ENCODE measurements around the gene PLXNA3. TPM values are rescaled to one million over a fixed set of nuclear protein-coding genes. Genes with fewer than 3 reads are reported as not detected.

Gene PLXNA3
- total RNA-seq: 135 and 148 TPM in 2 replicates
- long read RNA-seq, partial matches to known transcripts: 0 of 2 reads
- long read RNA-seq, other reads (novel, unspliced or antisense): 2 of 2 reads

DNA sequence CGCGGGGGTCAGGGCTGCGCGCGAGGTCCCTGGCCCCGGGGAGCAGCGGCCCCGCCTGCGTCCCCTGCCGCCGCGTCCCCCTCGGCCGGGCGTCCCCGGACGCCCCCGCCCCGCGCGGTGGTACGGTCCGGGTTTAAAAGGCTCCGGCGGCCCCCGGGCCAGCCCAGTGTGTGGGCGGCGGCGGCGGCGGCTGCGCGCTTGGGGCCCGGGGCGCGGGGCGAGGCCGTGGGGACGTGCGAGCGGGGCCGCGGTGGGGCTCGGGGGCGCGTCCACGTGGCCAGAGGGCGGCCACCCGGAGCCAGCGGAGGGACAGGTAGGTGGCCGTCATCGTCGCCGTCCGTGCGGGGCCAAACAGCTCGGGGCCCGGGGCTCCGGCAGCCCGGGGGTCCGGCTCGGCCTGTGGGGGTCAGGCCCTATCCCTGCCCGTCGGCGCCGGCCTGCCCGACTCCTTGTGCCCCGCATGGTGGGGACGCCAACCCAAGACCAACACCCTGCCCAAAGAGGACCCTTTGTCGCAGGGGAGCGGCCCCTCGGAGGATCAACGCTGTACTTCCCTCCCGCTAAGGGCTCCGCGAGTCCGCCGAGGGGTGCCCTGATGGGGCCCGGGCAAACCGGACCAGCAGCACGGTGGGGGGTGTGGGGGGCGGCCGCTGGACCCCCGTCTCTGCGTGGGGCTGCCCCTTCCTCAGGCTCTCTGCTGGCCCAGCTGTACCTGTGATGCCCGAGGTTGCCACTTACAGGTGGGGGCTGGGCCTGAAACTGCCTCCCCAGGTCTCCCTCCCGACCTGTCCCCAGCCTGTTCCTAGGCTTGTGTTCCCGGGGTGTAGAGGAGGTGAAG is at the start of gene PLXNA3:
TSS of gene PLXNA3 (plus strand) at position 166 of the 838 bp plus-strand sequence. CDS start 1,903 bp downstream, outside the sequence.
- peak; percentile 51 for DNase-seq (ENCODE audit: low spot score, unreplicated experiment)
- Mint-ChIP-seq H3K9me3 (ENCODE audit: low read depth) (peaks cover 11% of the 10 kb centered on the region), H3K4me1 (ENCODE audit: low read depth) (no peaks in the 10 kb centered on the region), H3K27me3 (no peaks in the 10 kb centered on the region), H3K4me3 (ENCODE audit: low read depth) (peak within 1 kb of the TSS; percentile 83), H3K27ac (peak within 1 kb of the TSS; percentile 95), H3K36me3 (ENCODE audit: insufficient read depth) (peaks cover 14% of the 10 kb centered on the region)
- TF ChIP-seq, protein P1, sequence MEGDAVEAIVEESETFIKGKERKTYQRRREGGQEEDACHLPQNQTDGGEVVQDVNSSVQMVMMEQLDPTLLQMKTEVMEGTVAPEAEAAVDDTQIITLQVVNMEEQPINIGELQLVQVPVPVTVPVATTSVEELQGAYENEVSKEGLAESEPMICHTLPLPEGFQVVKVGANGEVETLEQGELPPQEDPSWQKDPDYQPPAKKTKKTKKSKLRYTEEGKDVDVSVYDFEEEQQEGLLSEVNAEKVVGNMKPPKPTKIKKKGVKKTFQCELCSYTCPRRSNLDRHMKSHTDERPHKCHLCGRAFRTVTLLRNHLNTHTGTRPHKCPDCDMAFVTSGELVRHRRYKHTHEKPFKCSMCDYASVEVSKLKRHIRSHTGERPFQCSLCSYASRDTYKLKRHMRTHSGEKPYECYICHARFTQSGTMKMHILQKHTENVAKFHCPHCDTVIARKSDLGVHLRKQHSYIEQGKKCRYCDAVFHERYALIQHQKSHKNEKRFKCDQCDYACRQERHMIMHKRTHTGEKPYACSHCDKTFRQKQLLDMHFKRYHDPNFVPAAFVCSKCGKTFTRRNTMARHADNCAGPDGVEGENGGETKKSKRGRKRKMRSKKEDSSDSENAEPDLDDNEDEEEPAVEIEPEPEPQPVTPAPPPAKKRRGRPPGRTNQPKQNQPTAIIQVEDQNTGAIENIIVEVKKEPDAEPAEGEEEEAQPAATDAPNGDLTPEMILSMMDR (IDR thresholded peaks at IDR 0.05; ENCODE audit: unreplicated experiment): no peak

DNA sequence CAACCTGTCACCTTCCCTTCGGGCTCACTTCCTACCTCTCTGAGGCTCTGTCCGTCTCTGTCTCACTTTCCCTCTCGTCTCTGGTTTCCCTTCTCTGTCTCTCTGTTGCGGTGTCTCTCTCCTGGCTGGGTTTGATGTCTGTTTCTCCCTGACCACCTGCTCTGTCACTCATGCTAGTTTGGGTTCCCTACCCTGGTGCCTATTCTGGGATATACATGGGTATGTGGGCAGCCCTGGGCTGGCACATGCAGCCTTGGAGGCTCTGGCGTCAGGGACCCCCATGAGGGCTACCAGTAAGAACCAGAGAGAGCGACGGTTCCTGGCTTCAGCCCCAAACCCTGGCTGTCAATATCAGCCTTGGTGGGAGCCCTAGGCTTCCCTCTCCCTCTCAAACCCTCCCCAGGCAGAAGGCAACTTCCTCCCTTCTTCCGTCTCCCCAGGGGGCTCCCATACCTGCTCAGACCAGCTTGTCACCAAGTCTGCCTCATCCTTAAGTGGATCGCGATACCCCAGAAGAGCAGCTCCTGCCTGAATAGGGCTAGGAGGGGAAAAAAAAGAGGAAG is 49.3 kb upstream of the PLXNA3 start:
- H3K27ac Mint-ChIP-seq: no peak overlapping the region
- H3K36me3 Mint-ChIP-seq (ENCODE audit: insufficient read depth): peaks cover 6% of the 10 kb centered on the region
- peaks cover 6% of the 10 kb centered on the region for H3K4me1 Mint-ChIP-seq (ENCODE audit: low read depth)
- H3K27me3 Mint-ChIP-seq: no peaks in the 10 kb centered on the region
- peaks cover 2% of the 10 kb centered on the region for H3K9me3 Mint-ChIP-seq (ENCODE audit: low read depth)
- peak overlapping the region; percentile 35 for H3K4me3 Mint-ChIP-seq (ENCODE audit: low read depth)
- TF ChIP-seq, protein P1 (IDR thresholded peaks at IDR 0.05; ENCODE audit: unreplicated experiment): no peak
- no peak for DNase-seq (ENCODE audit: low spot score, unreplicated experiment)

DNA sequence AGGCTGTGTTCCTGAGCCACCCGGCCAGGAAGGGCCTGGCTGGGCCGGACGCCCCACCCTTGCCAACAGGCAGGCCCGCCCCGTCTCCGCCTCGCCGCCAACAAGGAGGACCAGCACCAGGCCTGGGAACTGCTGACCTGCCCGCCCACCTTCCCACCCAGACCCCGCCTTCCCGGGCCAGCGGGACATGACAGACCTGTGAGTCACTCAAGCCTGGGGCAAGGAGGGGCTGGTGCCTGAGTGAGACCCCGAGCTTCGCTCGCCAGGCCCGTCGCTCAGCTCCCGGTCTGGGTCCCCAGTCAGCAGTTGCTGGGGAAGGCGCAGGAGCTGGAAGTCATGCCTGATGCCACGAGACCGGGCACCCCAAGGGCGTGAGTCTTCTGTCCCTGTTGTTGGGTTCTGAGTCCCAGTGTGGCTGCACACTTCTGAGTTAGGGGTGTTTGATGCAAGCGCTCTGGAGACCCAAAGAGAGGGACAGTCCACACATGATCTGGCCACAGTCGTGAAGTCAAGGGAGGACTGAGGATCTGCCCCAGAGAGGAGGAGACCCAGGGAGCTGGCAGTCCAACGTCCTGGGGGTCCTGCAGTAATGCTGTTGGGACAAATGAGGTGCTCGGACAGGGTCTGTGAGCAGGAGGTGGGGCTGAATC is 48.7 kb upstream of the PLXNA3 start, which contains the start of gene DNASE1L1:
TSS of gene DNASE1L1 (minus strand) at position 33 of the 650 bp plus-strand sequence. CDS start 3,686 bp downstream, outside the sequence.
- Mint-ChIP-seq H3K4me3 (ENCODE audit: low read depth) (peak within 1 kb of the TSS; percentile 65), H3K9me3 (ENCODE audit: low read depth) (no peaks in the 10 kb centered on the region), H3K36me3 (ENCODE audit: insufficient read depth) (peaks cover 5% of the 10 kb centered on the region), H3K27ac (peak within 1 kb of the TSS; percentile 89), H3K4me1 (ENCODE audit: low read depth) (peaks cover 6% of the 10 kb centered on the region), H3K27me3 (no peaks in the 10 kb centered on the region)
- DNase-seq (ENCODE audit: low spot score, unreplicated experiment): peak; percentile 63
- TF ChIP-seq, protein P1 (IDR thresholded peaks at IDR 0.05; ENCODE audit: unreplicated experiment): no peak

DNA sequence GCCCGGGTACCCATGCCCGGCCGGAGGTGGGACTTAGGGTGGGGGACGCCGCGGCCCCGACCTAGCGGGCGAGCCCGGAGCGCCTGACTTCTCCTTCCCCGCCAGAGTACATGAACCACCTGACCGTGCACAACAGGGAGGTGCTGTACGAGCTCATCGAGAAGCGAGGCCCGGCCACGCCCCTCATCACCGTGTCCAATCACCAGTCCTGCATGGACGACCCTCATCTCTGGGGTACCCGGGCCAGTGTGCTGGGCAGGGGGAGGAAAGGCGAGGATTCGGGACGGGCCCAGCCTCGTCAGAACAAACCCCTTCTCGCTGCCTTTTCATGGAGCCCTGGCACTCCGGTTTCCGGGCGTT is 46.1 kb upstream of the PLXNA3 start:
- TF ChIP-seq, protein P1 (IDR thresholded peaks at IDR 0.05; ENCODE audit: unreplicated experiment): no peak
- H3K9me3 Mint-ChIP-seq (ENCODE audit: low read depth): no peaks in the 10 kb centered on the region
- peaks cover 6% of the 10 kb centered on the region for H3K4me1 Mint-ChIP-seq (ENCODE audit: low read depth)
- H3K4me3 Mint-ChIP-seq (ENCODE audit: low read depth): peak overlapping the region; percentile 69
- peaks cover 8% of the 10 kb centered on the region for H3K36me3 Mint-ChIP-seq (ENCODE audit: insufficient read depth)
- H3K27ac Mint-ChIP-seq: no peak overlapping the region
- no peaks in the 10 kb centered on the region for H3K27me3 Mint-ChIP-seq
- DNase-seq (ENCODE audit: low spot score, unreplicated experiment): no peak

DNA sequence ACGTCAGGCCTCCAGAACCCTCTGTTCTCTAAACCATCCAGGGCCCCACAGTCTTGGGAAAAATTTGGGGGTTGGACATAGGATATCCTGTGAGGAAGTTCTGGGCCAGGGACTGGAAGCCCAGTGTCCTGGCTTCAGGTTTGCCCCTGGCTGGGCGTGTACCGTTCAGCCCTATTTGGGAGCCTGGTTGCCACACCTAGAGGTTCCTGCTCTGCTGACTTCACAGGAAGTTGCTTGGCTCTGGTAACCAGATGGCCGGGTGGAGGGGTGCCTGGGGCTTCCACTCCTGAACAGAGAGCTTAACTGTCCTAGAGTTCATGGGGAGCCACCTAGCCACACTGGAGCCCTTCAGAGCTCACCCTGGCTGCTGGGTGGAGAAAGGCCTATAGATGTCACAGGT is 45.6 kb upstream of the PLXNA3 start:
- Mint-ChIP-seq H3K4me3 (ENCODE audit: low read depth) (peak overlapping the region; percentile 69), H3K9me3 (ENCODE audit: low read depth) (no peaks in the 10 kb centered on the region), H3K4me1 (ENCODE audit: low read depth) (peaks cover 6% of the 10 kb centered on the region), H3K27ac (no peak overlapping the region), H3K27me3 (no peaks in the 10 kb centered on the region), H3K36me3 (ENCODE audit: insufficient read depth) (peaks cover 8% of the 10 kb centered on the region)
- DNase-seq (ENCODE audit: low spot score, unreplicated experiment): no peak
- TF ChIP-seq, protein P1 (IDR thresholded peaks at IDR 0.05; ENCODE audit: unreplicated experiment): no peak
